HG03103 (cell line): ENCODE data around the gene HS1BP3.

Source experiments
- ATAC-seq: cut with Tn5 transposase; IDR thresholded peaks from one replicate; pipeline ENCODE4 v1.9.1; 2021; ENCODE audit warnings: low read depth; ENCODE audit not compliant: unreplicated experiment

HS1BP3 gene

GRCh38 chr2:20633001-20633400 lies 17.9 kb downstream of the HS1BP3 start:
- ATAC-seq = no peak

- ATAC-seq = no peak
These were observed 18.4 kb downstream of the HS1BP3 start for GRCh38 chr2:20632446-20632990.

GRCh38 chr2:20631617-20632307 lies 19.1 kb downstream of the HS1BP3 start:
- no peak for ATAC-seq

- ATAC-seq = no peak
These were observed 19.9 kb downstream of the HS1BP3 start for GRCh38 chr2:20630967-20631366.

GRCh38 chr2:20629581-20630171 lies 21.2 kb downstream of the HS1BP3 start:
- no peak for ATAC-seq

- ATAC-seq = no peak
These were observed 21.7 kb downstream of the HS1BP3 start for GRCh38 chr2:20629181-20629580.

GRCh38 chr2:20627712-20628380 lies 23.1 kb downstream of the HS1BP3 start:
- ATAC-seq = no peak

GRCh38 chr2:20626698-20627513 lies 24.0 kb downstream of the HS1BP3 start:
- ATAC-seq = no peak

- ATAC-seq = no peak
These were observed 24.6 kb downstream of the HS1BP3 start for GRCh38 chr2:20626392-20626697.

- no peak for ATAC-seq
These were observed 25.2 kb downstream of the HS1BP3 start for GRCh38 chr2:20625491-20626391.

GRCh38 chr2:20624884-20625485 lies 25.9 kb downstream of the HS1BP3 start:
- no peak for ATAC-seq

GRCh38 chr2:20624156-20624883 lies 26.6 kb downstream of the HS1BP3 start:
- no peak for ATAC-seq

GRCh38 chr2:20623741-20624155 lies 27.1 kb downstream of the HS1BP3 start:
- ATAC-seq = no peak

- no peak for ATAC-seq
These were observed 27.7 kb downstream of the HS1BP3 start for GRCh38 chr2:20623241-20623640.

GRCh38 chr2:20622731-20623130 lies 28.2 kb downstream of the HS1BP3 start:
- no peak for ATAC-seq

- no peak for ATAC-seq
These were observed 28.6 kb downstream of the HS1BP3 start for GRCh38 chr2:20622296-20622686.

GRCh38 chr2:20621366-20622295 lies 29.3 kb downstream of the HS1BP3 start:
- no peak for ATAC-seq
